ENCODE measurements around the gene FANCC. TPM values are rescaled to one million over a fixed set of nuclear protein-coding genes. Genes with fewer than 3 reads are reported as not detected.

FANCC gene
- total RNA-seq, 1 experiment from 2014 or later, result 44.7 TPM

GRCh38 chr9:95268681-95269080 is 48.8 kb downstream of the FANCC start:
- Histone ChIP-seq H3K4me3 (no peak overlapping the region), H3K4me2 (no peak overlapping the region), H3K9me3 (ENCODE audit: insufficient read depth, low read depth) (no peaks in the 10 kb centered on the region), H3K36me3 (ENCODE audit: low read depth) (no peaks in the 10 kb centered on the region), H3K4me1 (replicated peaks; ENCODE audit: insufficient read depth) (no peaks in the 10 kb centered on the region), H3K9me2 (ENCODE audit: insufficient read depth) (no peaks in the 10 kb centered on the region; the same call in 1 of the 2 replicates), H3K79me2 (ENCODE audit: low read depth) (no peaks in the 10 kb centered on the region), H4K20me1 (ENCODE audit: insufficient read depth) (no peaks in the 10 kb centered on the region), H3F3A (ENCODE audit: insufficient read depth, low read depth) (no peaks in the 10 kb centered on the region), H2AFZ (no peak overlapping the region), H3K27ac (no peak overlapping the region), H3K27me3 (ENCODE audit: insufficient read depth, low read depth) (no peaks in the 10 kb centered on the region)
- ChIA-PET POLR2A (ENCODE audit: unreplicated experiment) (interaction anchor here (0.5 kb wide), 2 partner anchors 620 to 1583 kb away, joined by 4 read pairs; no protein-coding TSS in a partner anchor), CTCF (interaction anchor here (0.5 kb wide), 1 partner anchor 1134 kb away, joined by 6 read pairs; no protein-coding TSS in a partner anchor)
- BruUV-seq (replicated peaks), result no TSS peak
- no peak for DNase-seq
- intact Hi-C loops (cut with micrococcal nuclease; ENCODE audit: unreplicated experiment), result loop anchor here (5.0 kb wide), 1 partner anchor 39 kb away; no protein-coding TSS in a partner anchor
- TF ChIP-seq CTCF (conservative IDR thresholded peaks at IDR 0.05) (no peak), EZH2 (IDR thresholded peaks at IDR 0.05; ENCODE audit: low read depth) (no peak)

- H3F3A ChIP-seq (ENCODE audit: insufficient read depth, low read depth), result no peaks in the 10 kb centered on the region
- no peak overlapping the region for H3K4me3 ChIP-seq
- no peaks in the 10 kb centered on the region for H3K36me3 ChIP-seq (ENCODE audit: low read depth)
- no peak for DNase-seq
- TF ChIP-seq CTCF (conservative IDR thresholded peaks at IDR 0.05) (no peak), EZH2 (IDR thresholded peaks at IDR 0.05; ENCODE audit: low read depth) (no peak)
- ChIA-PET CTCF (no interaction called here), POLR2A (ENCODE audit: unreplicated experiment) (no interaction called here)
- no peaks in the 10 kb centered on the region; the same call in 1 of the 2 replicates for H3K9me2 ChIP-seq (ENCODE audit: insufficient read depth)
- no TSS peak for BruUV-seq (replicated peaks)
- H3K4me2 ChIP-seq, result no peak overlapping the region
- H2AFZ ChIP-seq, result no peak overlapping the region
- no peak overlapping the region for H3K27ac ChIP-seq
- no peaks in the 10 kb centered on the region for H3K27me3 ChIP-seq (ENCODE audit: insufficient read depth, low read depth)
- no peaks in the 10 kb centered on the region for H3K4me1 ChIP-seq (replicated peaks; ENCODE audit: insufficient read depth)
- intact Hi-C loops (cut with micrococcal nuclease; ENCODE audit: unreplicated experiment), result loop anchor here (5.0 kb wide), 1 partner anchor 41 kb away; no protein-coding TSS in a partner anchor
- H3K79me2 ChIP-seq (ENCODE audit: low read depth), result no peaks in the 10 kb centered on the region
- H4K20me1 ChIP-seq (ENCODE audit: insufficient read depth), result no peaks in the 10 kb centered on the region
- H3K9me3 ChIP-seq (ENCODE audit: insufficient read depth, low read depth), result no peaks in the 10 kb centered on the region
Measured at GRCh38 chr9:95266649-95267048, 50.9 kb downstream of the FANCC start.

- intact Hi-C loops (cut with micrococcal nuclease; ENCODE audit: unreplicated experiment), result loop anchor here (2.0 to 5.0 kb wide), 2 partner anchors 41 to 169 kb away; no protein-coding TSS in a partner anchor
- Histone ChIP-seq H3K79me2 (ENCODE audit: low read depth) (no peaks in the 10 kb centered on the region), H3K36me3 (ENCODE audit: low read depth) (no peaks in the 10 kb centered on the region), H4K20me1 (ENCODE audit: insufficient read depth) (no peaks in the 10 kb centered on the region), H3K9me2 (ENCODE audit: insufficient read depth) (no peaks in the 10 kb centered on the region), H3K9me3 (ENCODE audit: insufficient read depth, low read depth) (no peaks in the 10 kb centered on the region), H2AFZ (no peak overlapping the region), H3K4me2 (no peak overlapping the region), H3K4me1 (replicated peaks; ENCODE audit: insufficient read depth) (no peaks in the 10 kb centered on the region), H3K27ac (no peak overlapping the region), H3K4me3 (no peak overlapping the region), H3K27me3 (ENCODE audit: insufficient read depth, low read depth) (no peaks in the 10 kb centered on the region), H3F3A (ENCODE audit: insufficient read depth, low read depth) (no peaks in the 10 kb centered on the region)
- no peak for DNase-seq
- ChIA-PET CTCF (interaction anchor here (0.9 kb wide), 1 partner anchor 118 kb away, joined by 4 read pairs; no protein-coding TSS in a partner anchor), POLR2A (ENCODE audit: unreplicated experiment) (interaction anchor here (0.6 kb wide), 1 partner anchor 245 kb away, joined by 16 read pairs; no protein-coding TSS in a partner anchor)
- BruUV-seq (replicated peaks), result no TSS peak
- TF ChIP-seq CTCF (conservative IDR thresholded peaks at IDR 0.05), result no peak
- no peak for TF ChIP-seq EZH2 (IDR thresholded peaks at IDR 0.05; ENCODE audit: low read depth)
Measured at GRCh38 chr9:95265960-95266359, 51.5 kb downstream of the FANCC start.
